ENCODE results near the gene GADD45B.
A peak's percentile ranks its signal among the peaks of the same experiment; 100 is the strongest.

- TF ChIP-seq CTCF (IDR thresholded peaks at IDR 0.05) (no peak), POLR2A (IDR thresholded peaks at IDR 0.05) (no peak), POLR2AphosphoS5 (IDR thresholded peaks at IDR 0.05) (peak; percentile 27 to 85 (median 73)), EP300 (IDR thresholded peaks at IDR 0.05) (no peak)
Observed at GRCh38 chr19:2477732-2478191, 1.8 kb downstream of the GADD45B start.

Measured in stomach (tissue), 4 donors.